Neural cell (in vitro differentiated cells): ENCODE data around the gene ELFN1. TPM values are rescaled to one million over a fixed set of nuclear protein-coding genes. Genes with fewer than 3 reads are reported as not detected.

Source experiments
- H2AFZ ChIP-seq: fragments of 200-600, 300-800 bp; sonication (generic), shearing (Covaris generic); 2 replicates; pipeline ENCODE4 v1.6.0; 2014; ENCODE audit warnings: low read depth, mild to moderate bottlenecking, antibody characterized with exemption, low read length, moderate library complexity
- H3F3A ChIP-seq: fragments of 200-600 bp; shearing (Covaris generic); 2 replicates; pipeline ENCODE4 v1.6.1; 2016; ENCODE audit warnings: mild to moderate bottlenecking, moderate library complexity, mixed read lengths, antibody characterized with exemption, low read length; ENCODE audit not compliant: insufficient read depth, poor library complexity, severe bottlenecking
- H3K27ac ChIP-seq: fragments of 200-600, 300-800 bp; sonication (generic), shearing (Covaris generic); 2 replicates; pipeline ENCODE4 v1.5.1; 2014; ENCODE audit warnings: mild to moderate bottlenecking, low read length, moderate library complexity
- H3K27me3 ChIP-seq: fragments of 300-800, 200-600 bp; sonication (generic), shearing (Covaris generic); 2 replicates; pipeline ENCODE4 v1.6.0; 2014; ENCODE audit warnings: mild to moderate bottlenecking, low read depth, low read length, moderate library complexity; ENCODE audit not compliant: insufficient read depth
- H3K36me3 ChIP-seq: fragments of 300-800, 200-600 bp; sonication (generic), shearing (Covaris generic); 2 replicates; pipeline ENCODE4 v1.5.1; 2014; ENCODE audit warnings: mild to moderate bottlenecking, antibody characterized with exemption, low read length, moderate library complexity; ENCODE audit not compliant: insufficient read depth
- H3K4me2 ChIP-seq: fragments of 300-800, 200-600 bp; sonication (generic), shearing (Covaris generic); 2 replicates; pipeline ENCODE4 v1.6.0; 2014; ENCODE audit warnings: mild to moderate bottlenecking, low read length
- H3K4me3 ChIP-seq: fragments of 300-800, 200-600 bp; sonication (generic), shearing (Covaris generic); 2 replicates; pipeline ENCODE4 v1.5.1; 2014; ENCODE audit warnings: mild to moderate bottlenecking, low read length, moderate library complexity
- H3K79me2 ChIP-seq: fragments of 200-600 bp; shearing (Covaris generic); replicated peaks from 2 replicates; pipeline ENCODE4 v1.6.0; 2014; ENCODE audit warnings: mild to moderate bottlenecking, low read length, moderate library complexity; ENCODE audit not compliant: insufficient read depth
- H3K9ac ChIP-seq: fragments of 300-800, 200-600 bp; sonication (generic), shearing (Covaris generic); 2 replicates; pipeline ENCODE4 v1.6.1; 2016; ENCODE audit warnings: mild to moderate bottlenecking, low read length, mixed read lengths
- H3K9me2 ChIP-seq: fragments of 200-600 bp; shearing (Covaris generic); 2 replicates; pipeline ENCODE4 v1.6.1; 2016; ENCODE audit warnings: mild to moderate bottlenecking, low read length, mixed read lengths; ENCODE audit not compliant: insufficient read depth
- H3K9me3 ChIP-seq: fragments of 200-600, 300-800 bp; sonication (generic), shearing (Covaris generic); 2 replicates; pipeline ENCODE4 v1.6.1; 2016; ENCODE audit warnings: mild to moderate bottlenecking, mixed run types, low read length, moderate library complexity, mixed read lengths
- H4K20me1 ChIP-seq: fragments of 200-600 bp; shearing (Covaris generic); 2 replicates; pipeline ENCODE4 v1.6.1; 2016; ENCODE audit warnings: mild to moderate bottlenecking, mixed run types; ENCODE audit not compliant: insufficient read depth
- CTCF ChIP-seq: fragments of 450-650 bp; IDR thresholded peaks from 2 replicates; pipeline ENCODE4 v1.5.1; 2014; ENCODE audit warnings: antibody characterized with exemption, mild to moderate bottlenecking, moderate library complexity; ENCODE audit not compliant: poor library complexity, severe bottlenecking
- EP300 ChIP-seq: fragments of 450-650 bp; conservative IDR thresholded peaks from 2 replicates; pipeline ENCODE4 v1.6.1; 2014; ENCODE audit warnings: antibody characterized with exemption, mild to moderate bottlenecking, moderate library complexity; ENCODE audit not compliant: poor library complexity, severe bottlenecking
- EZH2 ChIP-seq: fragments of 200-600, 300-800 bp; shearing (Covaris generic), sonication (generic); IDR thresholded peaks from 2 replicates; pipeline ENCODE4 v1.6.1; 2014; ENCODE audit warnings: antibody characterized with exemption, low read length, borderline replicate concordance, mild to moderate bottlenecking; ENCODE audit not compliant: insufficient read depth, poor library complexity, severe bottlenecking
- MXI1 ChIP-seq: fragments of 450-650 bp; conservative IDR thresholded peaks from 2 replicates; pipeline ENCODE4 v1.6.1; 2014; ENCODE audit warnings: antibody characterized with exemption, mild to moderate bottlenecking; ENCODE audit not compliant: poor library complexity, severe bottlenecking
- POLR2AphosphoS5 ChIP-seq: IDR thresholded peaks from 2 replicates; pipeline ENCODE4 v1.6.1; 2012
- RAD21 ChIP-seq: fragments of 450-650 bp; conservative IDR thresholded peaks from 2 replicates; pipeline ENCODE4 v1.6.1; 2014; ENCODE audit warnings: antibody characterized with exemption, mild to moderate bottlenecking, moderate library complexity
- REST ChIP-seq: IDR thresholded peaks from 2 replicates; pipeline ENCODE4 v1.6.1; 2012; ENCODE audit warnings: borderline replicate concordance
- SMC3 ChIP-seq: fragments of 450-650 bp; conservative IDR thresholded peaks from 2 replicates; pipeline ENCODE4 v1.6.1; 2014; ENCODE audit warnings: antibody characterized with exemption, mild to moderate bottlenecking, moderate library complexity; ENCODE audit not compliant: poor library complexity
- TAF1 ChIP-seq: IDR thresholded peaks from 2 replicates; pipeline ENCODE4 v1.6.1; 2012; ENCODE audit warnings: low read depth
- polyA plus RNA-seq: library from polyadenylated mRNA; depleted of rRNA; stranded (reverse); fragments of >200 nt; gene quantifications from 2 replicates; pipeline ENCODE4 v1.2.3, GENCODE V29; 2014

ELFN1 gene
- polyA plus RNA-seq, 1 donor from 2014 or later: 11.8 TPM

- Histone ChIP-seq H3K9me3 (no peaks in the 10 kb centered on the region), H3K36me3 (no peaks in the 10 kb centered on the region)
- no peak for TF ChIP-seq REST
- no peak for TF ChIP-seq SMC3
- TF ChIP-seq POLR2AphosphoS5: no peak
- no peak for TF ChIP-seq MXI1
- TF ChIP-seq TAF1: no peak
- TF ChIP-seq EP300: no peak
- TF ChIP-seq EZH2: no peak
- TF ChIP-seq CTCF: no peak
- no peak for TF ChIP-seq RAD21
These were observed 65.9 kb downstream of the ELFN1 start for GRCh38 chr7:1735806-1736483.

GRCh38 chr7:1736484-1736817 lies 66.4 kb downstream of the ELFN1 start:
- H3F3A ChIP-seq: no peaks in the 10 kb centered on the region
- H3K27ac ChIP-seq: no peak overlapping the region
- no peaks in the 10 kb centered on the region for H3K9me3 ChIP-seq
- no peaks in the 10 kb centered on the region for H4K20me1 ChIP-seq
- no peak overlapping the region for H3K4me3 ChIP-seq
- H3K79me2 ChIP-seq: no peaks in the 10 kb centered on the region
- H3K4me2 ChIP-seq: no peak overlapping the region
- no peak overlapping the region for H3K9ac ChIP-seq
- H3K36me3 ChIP-seq: no peaks in the 10 kb centered on the region
- no peaks in the 10 kb centered on the region for H3K9me2 ChIP-seq
- TF ChIP-seq POLR2AphosphoS5 (no peak), MXI1 (no peak), REST (no peak), CTCF (no peak), EZH2 (no peak), RAD21 (no peak), EP300 (no peak), TAF1 (no peak)
- H3K27me3 ChIP-seq: no peaks in the 10 kb centered on the region
- no peak overlapping the region for H2AFZ ChIP-seq

More at GRCh38 chr7:1735806-1736483, 65.9 kb downstream of the ELFN1 start:
- H3K9ac ChIP-seq: no peak overlapping the region
- no peak overlapping the region for H3K27ac ChIP-seq
- no peak overlapping the region for H3K4me2 ChIP-seq
- no peaks in the 10 kb centered on the region for H3K9me2 ChIP-seq
- H3K4me3 ChIP-seq: no peak overlapping the region
- no peak overlapping the region for H2AFZ ChIP-seq
- H4K20me1 ChIP-seq: no peaks in the 10 kb centered on the region
- H3F3A ChIP-seq: no peaks in the 10 kb centered on the region
- H3K79me2 ChIP-seq: no peaks in the 10 kb centered on the region
- no peaks in the 10 kb centered on the region for H3K27me3 ChIP-seq
